AG04450 (cell line): ENCODE data around the gene TMEM72. TPM values are rescaled to one million over a fixed set of nuclear protein-coding genes. Genes with fewer than 3 reads are reported as not detected.

ENCODE experiments used
- CTCF ChIA-PET: fragments of 300-600, 350-600 bp; formaldehyde crosslinking; extraction: SDS; loops from one replicate; lab custom pipeline; 2022; ENCODE audit warnings: antibody characterized with exemption, inconsistent platforms; lab: Charles Lee
- POLR2A ChIA-PET: fragments of 350-600 bp; formaldehyde crosslinking; extraction: SDS; loops from one replicate; lab custom pipeline; 2021; ENCODE audit warnings: antibody characterized with exemption, inconsistent platforms; lab: Yijun Ruan, JAX
- DNase-seq: peaks from one replicate; pipeline ENCODE4 v3.0.0-alpha.2; 2011; ENCODE audit warnings: low read depth, low spot score
- H3K27ac ChIP-seq: one replicate; pipeline ENCODE4 v1.5.1; 2012; ENCODE audit warnings: low read depth, low read length, control low read depth
- H3K27me3 ChIP-seq: one replicate; pipeline ENCODE4 v1.6.0; 2012; ENCODE audit warnings: low read length; ENCODE audit not compliant: control insufficient read depth, insufficient read depth
- H3K4me3 ChIP-seq: 2 replicates; pipeline ENCODE4 v1.5.1; 2011; ENCODE audit warnings: mild to moderate bottlenecking, low read depth, low read length, control low read depth
- H3K9me3 ChIP-seq: 2 replicates; pipeline ENCODE4 v1.5.1; 2012; ENCODE audit warnings: low read length; ENCODE audit not compliant: control insufficient read depth, insufficient read depth
- CTCF ChIP-seq: IDR thresholded peaks from 2 replicates; pipeline ENCODE4 v1.5.1; 2011; ENCODE audit warnings: low read depth, low read length, control low read depth, inconsistent platforms
- polyA minus RNA-seq: library from RNA; depleted of rRNA, polyadenylated mRNA; stranded (reverse); fragments of >200 nt; gene quantifications from 2 replicates; pipeline ENCODE4 v1.2.3, GENCODE V29; 2011; rRNA and poly(A)+ RNA removed
- polyA plus RNA-seq: library from polyadenylated mRNA; depleted of rRNA; stranded (reverse); fragments of >200 nt; gene quantifications from 2 replicates; pipeline ENCODE4 v1.2.3, GENCODE V29; 2011; rRNA removed

Gene TMEM72
- polyA plus RNA-seq = not detected in 2 replicates
- polyA minus RNA-seq = not detected in 2 replicates

GRCh38 chr10:44911081-44911540 is at the start of gene TMEM72:
Gene TMEM72 (plus strand): TSS chr10:44911337. CDS start chr10:44911513, 176 bp downstream.
- Histone ChIP-seq H3K27me3 (peaks cover 37% of the 10 kb centered on the region), H3K27ac (no peak within 1 kb of the TSS), H3K4me3 (no peak within 1 kb of the TSS), H3K9me3 (no peaks in the 10 kb centered on the region; the same call in 1 of the 2 replicates)
- TF ChIP-seq CTCF = no peak
- CTCF ChIA-PET = no interaction called here
- POLR2A ChIA-PET = no interaction called here
- DNase-seq = no peak

- CTCF ChIA-PET = interaction anchor here (0.5 to 3.8 kb wide), 6 partner anchors 128 to 1182 kb away, joined by 3 to 24 read pairs (median 4); no protein-coding TSS in a partner anchor
- Histone ChIP-seq H3K27me3 (no peaks in the 10 kb centered on the region), H3K27ac (no peak overlapping the region), H3K4me3 (no peak overlapping the region), H3K9me3 (peaks cover 10% of the 10 kb centered on the region)
- TF ChIP-seq CTCF = no peak
- DNase-seq = no peak
- POLR2A ChIA-PET = interaction anchor here (0.5 to 0.6 kb wide), 3 partner anchors 13 to 506 kb away, joined by 3 to 4 read pairs (median 3); no protein-coding TSS in a partner anchor
Measured at GRCh38 chr10:44862006-44862751, 49.0 kb upstream of the TMEM72 start.

- ChIA-PET CTCF (interaction anchor here (1.2 to 3.8 kb wide), 3 partner anchors 129 to 1173 kb away, joined by 4 to 24 read pairs (median 9); no protein-coding TSS in a partner anchor), POLR2A (interaction anchor here (0.6 kb wide), 1 partner anchor 473 kb away, joined by 4 read pairs; no protein-coding TSS in a partner anchor)
- H3K4me3 ChIP-seq = no peak overlapping the region
- peaks cover 10% of the 10 kb centered on the region for H3K9me3 ChIP-seq
- no peak overlapping the region for H3K27ac ChIP-seq
- TF ChIP-seq CTCF = no peak
- DNase-seq = no peak
- no peaks in the 10 kb centered on the region for H3K27me3 ChIP-seq
Measured at GRCh38 chr10:44862924-44863323, 48.2 kb upstream of the TMEM72 start.

GRCh38 chr10:44863344-44864047 is 47.6 kb upstream of the TMEM72 start:
- DNase-seq = no peak
- no peak overlapping the region for H3K4me3 ChIP-seq
- no peak for TF ChIP-seq CTCF
- H3K27me3 ChIP-seq = no peaks in the 10 kb centered on the region
- ChIA-PET POLR2A (no interaction called here), CTCF (interaction anchor here (1.0 to 3.8 kb wide), 9 partner anchors 11 to 1173 kb away, joined by 4 to 24 read pairs (median 5); no protein-coding TSS in a partner anchor)
- no peak overlapping the region for H3K27ac ChIP-seq
- H3K9me3 ChIP-seq = peaks cover 10% of the 10 kb centered on the region
